ENCODE data around the gene EIF2B1. TPM values are rescaled to one million over a fixed set of nuclear protein-coding genes. Genes with fewer than 3 reads are reported as not detected.
"Not testable (repeated sequence)": the region's sequence is repeated elsewhere in the genome, so short reads cannot be mapped to it uniquely, and the experiment has no call there.

EIF2B1 gene
- total RNA-seq, 6 experiments from 2014 or later = 48.7 to 51.9 (median 50.3) TPM

DNA sequence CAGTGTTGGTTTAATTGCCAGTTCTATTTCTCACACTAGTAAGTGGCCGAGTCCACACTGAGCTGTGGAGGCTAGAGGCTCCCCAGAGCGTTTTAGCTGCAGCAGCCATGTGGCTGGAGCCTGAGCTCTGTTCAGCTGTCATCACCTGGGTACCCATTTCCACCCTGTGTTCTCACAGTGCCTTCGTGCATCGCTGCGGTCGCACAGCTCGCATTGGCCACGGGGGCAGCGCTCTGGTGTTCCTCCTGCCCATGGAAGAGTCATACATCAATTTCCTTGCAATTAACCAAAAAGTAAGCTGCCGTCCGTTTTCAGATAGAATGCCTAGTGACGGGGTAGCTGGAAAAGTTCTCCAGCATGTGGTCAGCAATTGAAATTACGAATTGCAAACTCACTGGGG, 15.9 kb downstream of the EIF2B1 start:
- H3K27ac Mint-ChIP-seq = no peak overlapping the region; the same call in 1 of the 2 replicates
- peaks cover 43% of the 10 kb centered on the region for H3K36me3 Mint-ChIP-seq (ENCODE audit: low read depth)
- no peaks in the 10 kb centered on the region for H3K9me3 Mint-ChIP-seq
- no peak overlapping the region for H3K4me3 Mint-ChIP-seq
- TF ChIP-seq CTCF (IDR thresholded peaks at IDR 0.05) = no peak
- peaks cover 4% of the 10 kb centered on the region for H3K27me3 Mint-ChIP-seq (ENCODE audit: insufficient read depth)
- H3K4me1 Mint-ChIP-seq (ENCODE audit: low read depth) = peaks cover 28% of the 10 kb centered on the region
- DNase-seq = no peak

- peak overlapping the region; percentile 24; the same call in 1 of the 2 replicates for H3K27ac Mint-ChIP-seq
- H3K36me3 Mint-ChIP-seq (ENCODE audit: low read depth) = peaks cover 47% of the 10 kb centered on the region
- H3K27me3 Mint-ChIP-seq (ENCODE audit: insufficient read depth) = peaks cover 3% of the 10 kb centered on the region; the same call in 1 of the 2 replicates
- H3K4me3 Mint-ChIP-seq = no peak overlapping the region
- no peak for TF ChIP-seq CTCF (IDR thresholded peaks at IDR 0.05)
- no peak for DNase-seq
- H3K4me1 Mint-ChIP-seq (ENCODE audit: low read depth) = peaks cover 28% of the 10 kb centered on the region
- no peaks in the 10 kb centered on the region for H3K9me3 Mint-ChIP-seq
Observed at GRCh38 chr12:123617144-123617543, 16.3 kb downstream of the EIF2B1 start.

GRCh38 chr12:123614531-123614930, 19.0 kb downstream of the EIF2B1 start:
- H3K27me3 Mint-ChIP-seq (ENCODE audit: insufficient read depth) = no peaks in the 10 kb centered on the region; the same call in 1 of the 2 replicates
- peak overlapping the region; percentile 72 for H3K27ac Mint-ChIP-seq
- peak; percentile 75 for DNase-seq
- peaks cover 37% of the 10 kb centered on the region for H3K36me3 Mint-ChIP-seq (ENCODE audit: low read depth)
- no peak for TF ChIP-seq CTCF (IDR thresholded peaks at IDR 0.05)
- H3K9me3 Mint-ChIP-seq = no peaks in the 10 kb centered on the region
- peaks cover 14% of the 10 kb centered on the region for H3K4me1 Mint-ChIP-seq (ENCODE audit: low read depth)
- no peak overlapping the region for H3K4me3 Mint-ChIP-seq

- no peak for TF ChIP-seq CTCF (IDR thresholded peaks at IDR 0.05)
- H3K4me3 Mint-ChIP-seq = no peak overlapping the region
- H3K27me3 Mint-ChIP-seq (ENCODE audit: insufficient read depth) = no peaks in the 10 kb centered on the region; the same call in 1 of the 2 replicates
- H3K9me3 Mint-ChIP-seq = no peaks in the 10 kb centered on the region
- peak overlapping the region; percentile 72 for H3K27ac Mint-ChIP-seq
- peaks cover 33% of the 10 kb centered on the region for H3K36me3 Mint-ChIP-seq (ENCODE audit: low read depth)
- no peak for DNase-seq
- H3K4me1 Mint-ChIP-seq (ENCODE audit: low read depth) = peaks cover 14% of the 10 kb centered on the region
Observed at GRCh38 chr12:123614110-123614509, 19.4 kb downstream of the EIF2B1 start.

DNA sequence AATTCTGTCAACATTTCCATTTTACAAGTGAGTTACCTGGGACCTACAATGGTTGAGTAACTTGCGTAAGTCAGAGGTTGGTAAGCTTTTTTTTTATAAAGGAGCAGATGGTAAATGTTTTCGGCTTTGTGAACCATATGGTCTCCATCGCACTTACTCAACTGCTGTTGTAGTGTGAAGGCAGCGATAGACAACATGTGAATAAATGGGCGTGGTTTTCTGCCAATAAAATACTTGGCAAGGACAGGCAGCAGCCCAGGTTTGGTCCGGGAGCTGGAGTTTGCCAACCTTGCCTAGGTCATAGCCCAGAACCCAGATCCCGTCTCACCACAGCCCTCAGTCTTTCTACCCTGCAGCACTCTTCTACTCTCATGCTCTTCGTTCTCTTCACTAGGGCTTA, 25.3 kb downstream of the EIF2B1 start:
- Mint-ChIP-seq H3K27ac (no peak overlapping the region), H3K4me3 (no peak overlapping the region), H3K9me3 (no peaks in the 10 kb centered on the region), H3K4me1 (ENCODE audit: low read depth) (peaks cover 2% of the 10 kb centered on the region), H3K27me3 (ENCODE audit: insufficient read depth) (no peaks in the 10 kb centered on the region), H3K36me3 (ENCODE audit: low read depth) (peaks cover 31% of the 10 kb centered on the region)
- TF ChIP-seq CTCF (IDR thresholded peaks at IDR 0.05) = no peak
- DNase-seq = no peak

DNA sequence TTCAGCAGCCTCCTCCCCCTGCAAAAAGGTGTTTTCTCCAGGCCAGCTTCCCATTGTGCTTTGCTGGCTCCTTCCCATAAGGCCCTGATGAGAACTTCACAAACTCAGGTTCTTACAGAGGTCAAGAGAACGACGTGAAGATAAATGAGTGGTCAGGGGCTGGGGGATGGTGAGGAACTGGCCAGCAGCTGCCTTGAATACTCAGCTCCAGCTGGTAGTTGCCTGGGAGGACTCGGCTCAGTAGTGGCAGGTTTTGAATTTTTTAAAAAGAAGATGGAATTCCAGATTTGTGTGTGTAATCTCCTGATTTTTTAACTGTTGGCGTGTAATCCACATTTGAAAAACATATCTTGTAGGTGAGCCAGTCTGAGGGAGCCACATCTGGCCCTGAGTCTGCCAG, 25.7 kb downstream of the EIF2B1 start:
- Mint-ChIP-seq H3K27me3 (ENCODE audit: insufficient read depth) (no peaks in the 10 kb centered on the region), H3K4me1 (ENCODE audit: low read depth) (peaks cover 6% of the 10 kb centered on the region), H3K4me3 (no peak overlapping the region), H3K36me3 (ENCODE audit: low read depth) (peaks cover 35% of the 10 kb centered on the region), H3K9me3 (no peaks in the 10 kb centered on the region), H3K27ac (no peak overlapping the region)
- TF ChIP-seq CTCF (IDR thresholded peaks at IDR 0.05) = no peak
- DNase-seq = no peak

DNA sequence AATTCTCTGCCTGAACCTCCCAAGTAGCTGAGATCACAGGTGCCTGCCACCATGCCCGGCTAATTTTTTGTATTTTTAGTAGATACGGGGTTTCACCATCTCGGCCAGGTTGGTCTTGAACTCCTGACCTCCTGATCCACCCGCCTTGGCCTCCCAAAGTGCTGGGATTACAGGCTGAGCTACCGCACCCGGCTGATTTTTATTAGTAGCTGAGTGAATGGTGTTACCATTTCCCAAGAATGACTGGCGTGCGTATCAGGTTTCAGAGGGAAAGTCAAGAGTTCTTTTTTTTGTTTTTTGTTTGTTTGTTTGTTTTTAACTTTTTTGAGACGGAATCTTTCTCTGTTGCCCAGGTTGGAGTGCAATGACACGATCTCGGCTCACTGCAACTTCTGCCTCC, 30.0 kb downstream of the EIF2B1 start:
- not testable (repeated sequence) for DNase-seq; H3K27ac Mint-ChIP-seq; H3K9me3 Mint-ChIP-seq; H3K27me3 Mint-ChIP-seq (ENCODE audit: insufficient read depth)
- H3K4me3 Mint-ChIP-seq = peak overlapping the region; percentile 90
- H3K36me3 Mint-ChIP-seq (ENCODE audit: low read depth) = peaks cover 20% of the 10 kb centered on the region
- H3K4me1 Mint-ChIP-seq (ENCODE audit: low read depth) = peaks cover 16% of the 10 kb centered on the region

Measured in HFFc6 (cell line).